Astrocyte of the cerebellum (primary cell): Measurements from ENCODE around the gene CSPG5.

ENCODE experiments used
- DNase-seq: peaks from one replicate; pipeline ENCODE4 v3.0.0-alpha.2; 2011; ENCODE audit warnings: low read depth
- H3K4me3 ChIP-seq: 2 replicates; pipeline ENCODE4 v1.5.1; 2011; ENCODE audit warnings: mild to moderate bottlenecking, low read depth, low read length, moderate library complexity
- CTCF ChIP-seq: IDR thresholded peaks from 2 replicates; pipeline ENCODE4 v1.5.1; 2012; ENCODE audit warnings: low read length, low read depth, moderate library complexity, mild to moderate bottlenecking; ENCODE audit errors: missing control alignments
- in situ Hi-C: cut with HindIII; loops from 2 replicates; pipeline ENCODE4 v1.10.0; 2017; ENCODE audit warnings: low sequenced_read_pairs

Gene CSPG5

GRCh38 chr3:47588587-47588986 lies 9.9 kb upstream of the CSPG5 start:
- no peak for TF ChIP-seq CTCF
- no peak overlapping the region for H3K4me3 ChIP-seq
- DNase-seq = no peak
- in situ Hi-C loops = no loop called here

GRCh38 chr3:47588053-47588452 lies 9.4 kb upstream of the CSPG5 start:
- DNase-seq = no peak
- in situ Hi-C loops = no loop called here
- no peak for TF ChIP-seq CTCF
- H3K4me3 ChIP-seq = no peak overlapping the region

- peak; percentile 18 for DNase-seq
- H3K4me3 ChIP-seq = no peak overlapping the region
Observed at GRCh38 chr3:47586746-47587145, 8.1 kb upstream of the CSPG5 start.

GRCh38 chr3:47583320-47584075 lies 4.8 kb upstream of the CSPG5 start:
- TF ChIP-seq CTCF = no peak
- no peak overlapping the region for H3K4me3 ChIP-seq
- in situ Hi-C loops = no loop called here
- no peak for DNase-seq

More at GRCh38 chr3:47586746-47587145, 8.1 kb upstream of the CSPG5 start:
- TF ChIP-seq CTCF = no peak
- in situ Hi-C loops = no loop called here

- no peak for TF ChIP-seq CTCF
- H3K4me3 ChIP-seq = no peak overlapping the region
- no peak for DNase-seq
- in situ Hi-C loops = no loop called here
Observed at GRCh38 chr3:47581835-47582234, 3.2 kb upstream of the CSPG5 start.

- DNase-seq = no peak
- in situ Hi-C loops = no loop called here
- H3K4me3 ChIP-seq = no peak overlapping the region
- no peak for TF ChIP-seq CTCF
Observed at GRCh38 chr3:47581422-47581821, 2.8 kb upstream of the CSPG5 start.
